Measurements from ENCODE around the gene SLC17A7. TPM values are rescaled to one million over a fixed set of nuclear protein-coding genes. Genes with fewer than 3 reads are reported as not detected.
"Not testable (repeated sequence)": the region's sequence is repeated elsewhere in the genome, so short reads cannot be mapped to it uniquely, and the experiment has no call there.

Gene SLC17A7
- total RNA-seq, 6 experiments from 2014 or later, result 0.05 to 0.17 (median 0.09) TPM; not detected in 1

- Mint-ChIP-seq H3K9me3 (no peaks in the 10 kb centered on the region), H3K36me3 (ENCODE audit: low read depth) (no peaks in the 10 kb centered on the region), H3K4me1 (ENCODE audit: low read depth) (peaks cover 14% of the 10 kb centered on the region), H3K4me3 (no peak overlapping the region), H3K27me3 (ENCODE audit: insufficient read depth) (no peaks in the 10 kb centered on the region; the same call in 1 of the 2 replicates), H3K27ac (no peak overlapping the region)
- no peak for DNase-seq
- no peak for TF ChIP-seq CTCF (IDR thresholded peaks at IDR 0.05)
Observed at GRCh38 chr19:49479975-49480628, 38.8 kb upstream of the SLC17A7 start.

GRCh38 chr19:49475995-49476880 is 34.9 kb upstream of the SLC17A7 start:
- 0 out of 2 replicates have a peak overlapping the region, but pooled peaks have one; percentile 15 for H3K4me3 Mint-ChIP-seq
- H3K4me1 Mint-ChIP-seq (ENCODE audit: low read depth), result peaks cover 29% of the 10 kb centered on the region
- H3K27ac Mint-ChIP-seq, result no peak overlapping the region
- peak; percentile 54 for TF ChIP-seq CTCF (IDR thresholded peaks at IDR 0.05)
- H3K27me3 Mint-ChIP-seq (ENCODE audit: insufficient read depth), result no peaks in the 10 kb centered on the region; the same call in 1 of the 2 replicates
- no peaks in the 10 kb centered on the region for H3K9me3 Mint-ChIP-seq
- H3K36me3 Mint-ChIP-seq (ENCODE audit: low read depth), result no peaks in the 10 kb centered on the region
- DNase-seq, result no peak

- no peak for TF ChIP-seq CTCF (IDR thresholded peaks at IDR 0.05)
- no peaks in the 10 kb centered on the region for H3K9me3 Mint-ChIP-seq
- H3K27ac Mint-ChIP-seq, result peak overlapping the region; percentile 84
- peak overlapping the region; percentile 89 for H3K4me3 Mint-ChIP-seq
- H3K36me3 Mint-ChIP-seq (ENCODE audit: low read depth), result no peaks in the 10 kb centered on the region
- H3K4me1 Mint-ChIP-seq (ENCODE audit: low read depth), result peaks cover 29% of the 10 kb centered on the region
- H3K27me3 Mint-ChIP-seq (ENCODE audit: insufficient read depth), result no peaks in the 10 kb centered on the region
- no peak for DNase-seq
Observed at GRCh38 chr19:49475191-49475917, 34.0 kb upstream of the SLC17A7 start.

- Mint-ChIP-seq H3K4me3 (peak overlapping the region; percentile 89), H3K27me3 (ENCODE audit: insufficient read depth) (no peaks in the 10 kb centered on the region), H3K36me3 (ENCODE audit: low read depth) (no peaks in the 10 kb centered on the region), H3K27ac (peak overlapping the region; percentile 84), H3K4me1 (ENCODE audit: low read depth) (peaks cover 29% of the 10 kb centered on the region), H3K9me3 (no peaks in the 10 kb centered on the region)
- DNase-seq, result no peak
- no peak for TF ChIP-seq CTCF (IDR thresholded peaks at IDR 0.05)
Observed at GRCh38 chr19:49474542-49474924, 33.2 kb upstream of the SLC17A7 start.

GRCh38 chr19:49473868-49474541 is 32.7 kb upstream of the SLC17A7 start, which contains the start of gene FLT3LG:
TSS of gene FLT3LG (plus strand) at chr19:49474215. CDS start at chr19:49474640, 425 bp downstream.
- Mint-ChIP-seq H3K27me3 (ENCODE audit: insufficient read depth) (no peaks in the 10 kb centered on the region), H3K4me3 (peak within 1 kb of the TSS; percentile 89), H3K9me3 (no peaks in the 10 kb centered on the region), H3K36me3 (ENCODE audit: low read depth) (no peaks in the 10 kb centered on the region), H3K4me1 (ENCODE audit: low read depth) (peaks cover 29% of the 10 kb centered on the region), H3K27ac (peak within 1 kb of the TSS; percentile 84)
- peak; percentile 100 for TF ChIP-seq CTCF (IDR thresholded peaks at IDR 0.05)
- peak; percentile 54 for DNase-seq

- Mint-ChIP-seq H3K27ac (peak overlapping the region; percentile 84; the same call in 1 of the 2 replicates), H3K4me1 (ENCODE audit: low read depth) (peaks cover 29% of the 10 kb centered on the region), H3K4me3 (peak overlapping the region; percentile 89)
- DNase-seq; H3K27me3 Mint-ChIP-seq (ENCODE audit: insufficient read depth); H3K9me3 Mint-ChIP-seq; H3K36me3 Mint-ChIP-seq (ENCODE audit: low read depth): not testable (repeated sequence)
Observed at GRCh38 chr19:49473501-49473867, 32.2 kb upstream of the SLC17A7 start.
